ENCODE data around the gene DVL1. TPM values are rescaled to one million over a fixed set of nuclear protein-coding genes. Genes with fewer than 3 reads are reported as not detected.
A peak's percentile ranks its signal among the peaks of the same experiment; 100 is the strongest.

Gene DVL1
- total RNA-seq, 1 experiment from 2014 or later: 71.0 TPM

DNA sequence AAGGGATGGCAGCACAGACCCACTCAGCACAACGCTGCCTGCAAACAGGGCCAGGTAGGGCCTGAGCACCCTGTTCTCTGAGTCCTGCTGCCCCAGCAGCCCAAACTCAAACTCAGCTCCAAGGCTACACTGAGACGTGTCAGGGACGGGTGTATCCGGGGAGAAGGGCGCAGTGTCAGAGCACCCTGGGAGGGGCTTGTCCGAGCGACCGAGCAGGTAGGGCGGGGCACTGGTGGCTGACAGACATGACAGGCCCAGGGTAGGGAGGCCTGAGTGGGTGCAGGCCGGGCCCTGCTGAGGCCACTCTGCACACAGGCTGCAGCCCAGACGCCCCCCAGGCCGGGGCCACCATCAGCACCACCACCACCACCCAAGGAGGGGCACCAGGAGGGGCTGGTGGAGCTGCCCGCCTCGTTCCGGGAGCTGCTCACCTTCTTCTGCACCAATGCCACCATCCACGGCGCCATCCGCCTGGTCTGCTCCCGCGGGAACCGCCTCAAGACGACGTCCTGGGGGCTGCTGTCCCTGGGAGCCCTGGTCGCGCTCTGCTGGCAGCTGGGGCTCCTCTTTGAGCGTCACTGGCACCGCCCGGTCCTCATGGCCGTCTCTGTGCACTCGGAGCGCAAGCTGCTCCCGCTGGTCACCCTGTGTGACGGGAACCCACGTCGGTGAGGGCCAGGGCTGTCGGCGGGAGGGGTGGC lies 63.5 kb downstream of the DVL1 start:
- no peak overlapping the region for H3K27ac ChIP-seq (ENCODE audit: insufficient read length, low read depth, low read length)
- H3K56ac ChIP-seq (ENCODE audit: insufficient read length, low read depth, low read length): no peak overlapping the region
- no peak overlapping the region for H3T11ph ChIP-seq (ENCODE audit: low read length)
- H3K79me1 ChIP-seq (ENCODE audit: insufficient read depth, low read depth, low read length, poor library complexity, severe bottlenecking): no peaks in the 10 kb centered on the region
- no peak overlapping the region for H3K4me2 ChIP-seq (ENCODE audit: insufficient read depth, insufficient read length, low read length)
- no peak overlapping the region for H2BK15ac ChIP-seq (ENCODE audit: low read depth, low read length)
- Mint-ChIP-seq H3K36me3 (ENCODE audit: insufficient read depth in 1 of 3, low read depth in 3 of 3) (no peaks in the 10 kb centered on the region), H3K4me3 (no peak overlapping the region), H3K27me3 (ENCODE audit: low read depth) (peaks cover 4% of the 10 kb centered on the region), H3K4me1 (peaks cover 0 to 7% of the 10 kb centered on the region in 2 experiments; a peak in 1 of 4 replicates), H3K9me3 (peaks cover 2 to 10% of the 10 kb centered on the region in 2 experiments; a peak in 3 of 5 replicates), H3K27ac (no peak overlapping the region)
- no peak overlapping the region for H2AK5ac ChIP-seq (ENCODE audit: insufficient read length, low read length)
- H2BK5ac ChIP-seq (ENCODE audit: insufficient read length, low read length): no peak overlapping the region
- no peaks in the 10 kb centered on the region for H4K20me1 ChIP-seq (ENCODE audit: control insufficient read depth, insufficient read depth, insufficient read length)
- H4K5ac ChIP-seq (ENCODE audit: insufficient read length, low read depth, low read length): no peak overlapping the region
- peak; percentile 33 for DNase-seq
- H3K14ac ChIP-seq (ENCODE audit: insufficient read depth, low read length): no peak overlapping the region
- no peak overlapping the region for H2AFZ ChIP-seq (ENCODE audit: low read length)
- no peaks in the 10 kb centered on the region for H3K23me2 ChIP-seq (ENCODE audit: insufficient read length, low read depth, low read length, poor library complexity, severe bottlenecking)
- H2BK120ac ChIP-seq (ENCODE audit: low read depth, low read length, poor library complexity, severe bottlenecking): no peak overlapping the region
- H3K23ac ChIP-seq (ENCODE audit: insufficient read length, low read depth, low read length): no peak overlapping the region
- no peaks in the 10 kb centered on the region for H3K9me3 ChIP-seq (ENCODE audit: control insufficient read depth, low read depth, low read length)
- no peaks in the 10 kb centered on the region for H3K79me2 ChIP-seq (ENCODE audit: insufficient read depth, low read length)
- TF ChIP-seq, protein P1, sequence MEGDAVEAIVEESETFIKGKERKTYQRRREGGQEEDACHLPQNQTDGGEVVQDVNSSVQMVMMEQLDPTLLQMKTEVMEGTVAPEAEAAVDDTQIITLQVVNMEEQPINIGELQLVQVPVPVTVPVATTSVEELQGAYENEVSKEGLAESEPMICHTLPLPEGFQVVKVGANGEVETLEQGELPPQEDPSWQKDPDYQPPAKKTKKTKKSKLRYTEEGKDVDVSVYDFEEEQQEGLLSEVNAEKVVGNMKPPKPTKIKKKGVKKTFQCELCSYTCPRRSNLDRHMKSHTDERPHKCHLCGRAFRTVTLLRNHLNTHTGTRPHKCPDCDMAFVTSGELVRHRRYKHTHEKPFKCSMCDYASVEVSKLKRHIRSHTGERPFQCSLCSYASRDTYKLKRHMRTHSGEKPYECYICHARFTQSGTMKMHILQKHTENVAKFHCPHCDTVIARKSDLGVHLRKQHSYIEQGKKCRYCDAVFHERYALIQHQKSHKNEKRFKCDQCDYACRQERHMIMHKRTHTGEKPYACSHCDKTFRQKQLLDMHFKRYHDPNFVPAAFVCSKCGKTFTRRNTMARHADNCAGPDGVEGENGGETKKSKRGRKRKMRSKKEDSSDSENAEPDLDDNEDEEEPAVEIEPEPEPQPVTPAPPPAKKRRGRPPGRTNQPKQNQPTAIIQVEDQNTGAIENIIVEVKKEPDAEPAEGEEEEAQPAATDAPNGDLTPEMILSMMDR (conservative IDR thresholded peaks at IDR 0.05): no peak
- H2BK12ac ChIP-seq (ENCODE audit: insufficient read length, low read depth, low read length): no peak overlapping the region
- H2BK20ac ChIP-seq (ENCODE audit: low read depth, low read length, poor library complexity, severe bottlenecking): no peak overlapping the region
- no peak overlapping the region for H3K9ac ChIP-seq (ENCODE audit: extremely low read depth, insufficient read length, low read length)
- H4K91ac ChIP-seq (ENCODE audit: insufficient read length, low read depth, low read length): no peak overlapping the region
- no peaks in the 10 kb centered on the region for H3K27me3 ChIP-seq (ENCODE audit: insufficient read depth, low read length)
- no peaks in the 10 kb centered on the region for H3K4me1 ChIP-seq (ENCODE audit: insufficient read depth, low read length)
- no peak overlapping the region for H4K8ac ChIP-seq (replicated peaks; ENCODE audit: insufficient read length, low read depth, low read length)
- H3K18ac ChIP-seq (ENCODE audit: insufficient read length, low read depth, low read length): no peak overlapping the region
- no CpG with 5 or more reads among the region's 37 CpGs for WGBS (ENCODE audit: extremely low coverage, insufficient read length, low lambda C conversion rate)
- H3K4ac ChIP-seq (ENCODE audit: low read depth, low read length): no peak overlapping the region

Small RNAs within 50 kb of the gene (microRNA-seq; reads per million reads assigned to microRNA genes)
- not detected for gene MIR6726 (ENCODE audit: borderline microRNAs expressed)
- not detected for gene MIR6727 (ENCODE audit: borderline microRNAs expressed)
- not detected for gene MIR6808 (ENCODE audit: borderline microRNAs expressed)

Other genes starting within 250 kb of the DVL1 start
- 10.1 and 12.3 TPM in 2 replicates for gene C1orf159, start 233.3 kb downstream of the DVL1 start, total RNA-seq (2021)
- 0.68 and 0.79 TPM in 2 replicates for gene TTLL10, start 175.5 kb downstream of the DVL1 start, total RNA-seq (2021)
- 1.9 and 2.0 TPM in 2 replicates for gene TNFRSF18, start 142.8 kb downstream of the DVL1 start, total RNA-seq (2021)
- gene TNFRSF4, start 135.3 kb downstream of the DVL1 start, total RNA-seq (2021): 0.24 and 0.33 TPM in 2 replicates
- gene SDF4, start 117.4 kb downstream of the DVL1 start, total RNA-seq (2021): 82.0 and 84.7 TPM in 2 replicates
- 27.0 and 27.1 TPM in 2 replicates for gene B3GALT6, start 117.2 kb downstream of the DVL1 start, total RNA-seq (2021)
- gene C1QTNF12, start 102.7 kb downstream of the DVL1 start, total RNA-seq (2021): 4.4 and 4.7 TPM in 2 replicates
- 83.4 and 84.0 TPM in 2 replicates for gene UBE2J2, start 75.6 kb downstream of the DVL1 start, total RNA-seq (2021)
- 4.0 and 5.8 TPM in 2 replicates for gene SCNN1D, start 69.0 kb downstream of the DVL1 start, total RNA-seq (2021)
- gene ACAP3, start 41.5 kb downstream of the DVL1 start, total RNA-seq (2021): 39.5 and 41.4 TPM in 2 replicates
- 38.0 and 40.9 TPM in 2 replicates for gene PUSL1, start 40.8 kb downstream of the DVL1 start, total RNA-seq (2021)
- 138 and 139 TPM in 2 replicates for gene INTS11, start 24.8 kb downstream of the DVL1 start, total RNA-seq (2021)
- 14.0 and 15.0 TPM in 2 replicates for gene CPTP, start 24.6 kb downstream of the DVL1 start, total RNA-seq (2021)
- gene TAS1R3, start 18.1 kb downstream of the DVL1 start, total RNA-seq (2021): 0.28 and 0.35 TPM in 2 replicates
- gene MXRA8, start 9.1 kb upstream of the DVL1 start, total RNA-seq (2021): 8.1 and 9.6 TPM in 2 replicates
- gene AURKAIP1, start 25.8 kb upstream of the DVL1 start, total RNA-seq (2021): 196 and 209 TPM in 2 replicates
- gene CCNL2, start 49.9 kb upstream of the DVL1 start, total RNA-seq (2021): 160 and 173 TPM in 2 replicates
- 156 and 162 TPM in 2 replicates for gene MRPL20, start 57.9 kb upstream of the DVL1 start, total RNA-seq (2021)
- gene ANKRD65, start 71.9 kb upstream of the DVL1 start, total RNA-seq (2021): 3.1 and 3.2 TPM in 2 replicates
- 55.6 and 57.1 TPM in 2 replicates for gene VWA1, start 86.3 kb upstream of the DVL1 start, total RNA-seq (2021)
- 7.5 and 7.7 TPM in 2 replicates for gene ATAD3C, start 100.3 kb upstream of the DVL1 start, total RNA-seq (2021)
- 76.8 and 78.6 TPM in 2 replicates for gene ATAD3B, start 122.3 kb upstream of the DVL1 start, total RNA-seq (2021)
- gene ATAD3A, start 162.7 kb upstream of the DVL1 start, total RNA-seq (2021): 55.8 and 59.4 TPM in 2 replicates
- gene TMEM240, start 191.2 kb upstream of the DVL1 start, total RNA-seq (2021): 7.7 and 8.7 TPM in 2 replicates
- 179 and 186 TPM in 2 replicates for gene SSU72, start 225.4 kb upstream of the DVL1 start, total RNA-seq (2021)